CD14-positive monocyte (primary cell): Measurements from ENCODE around the gene PKP3. TPM values are rescaled to one million over a fixed set of nuclear protein-coding genes. Genes with fewer than 3 reads are reported as not detected.

Experiments used
- DNase-seq, 3 donors: peaks; one replicate each; pipeline ENCODE4 v3.0.0-alpha.2; 2011 to 2022
- H2AFZ ChIP-seq: 2 replicates; pipeline ENCODE4 v1.6.0; 2012; ENCODE audit warnings: mild to moderate bottlenecking, low read depth, low read length, inconsistent platforms; ENCODE audit not compliant: insufficient read depth, poor library complexity, severe bottlenecking
- H3K27ac ChIP-seq, 2 donors: 1 replicate in 1 of 2; 2 replicates in 1 of 2; pipeline ENCODE4 v1.5.1; 2012 to 2013; ENCODE audit warnings: low read length in 2 of 2, control low read depth in 1 of 2, inconsistent platforms in 1 of 2, low read depth in 1 of 2, mild to moderate bottlenecking in 1 of 2
- H3K27me3 ChIP-seq, 2 donors: one replicate each; pipeline versions ENCODE4 v1.6.0 to v1.6.1; 2011 to 2013; ENCODE audit warnings: low read length in 2 of 2; ENCODE audit not compliant: control insufficient read depth in 2 of 2, insufficient read depth in 2 of 2
- H3K36me3 ChIP-seq, 2 donors: replicated peaks in 1 of 2; 1 replicate in 1 of 2; 2 replicates in 1 of 2; pipeline versions ENCODE4 v1.5.1 to v1.6.1; 2012 to 2013; ENCODE audit warnings: low read length in 2 of 2, control low read depth in 1 of 2, inconsistent platforms in 1 of 2, mild to moderate bottlenecking in 1 of 2; ENCODE audit not compliant: insufficient read depth in 2 of 2, control insufficient read depth in 1 of 2
- H3K4me1 ChIP-seq, 2 donors: 1 replicate in 1 of 2; 2 replicates in 1 of 2; pipeline versions ENCODE4 v1.5.1 to v1.6.1; 2012 to 2013; ENCODE audit warnings: low read length in 2 of 2, control low read depth in 1 of 2, inconsistent platforms in 1 of 2, mild to moderate bottlenecking in 1 of 2, moderate library complexity in 1 of 2; ENCODE audit not compliant: insufficient read depth in 2 of 2, control insufficient read depth in 1 of 2
- H3K4me2 ChIP-seq: replicated peaks from 2 replicates; pipeline ENCODE3; 2012; ENCODE audit warnings: low read length, moderate library complexity, mild to moderate bottlenecking; ENCODE audit not compliant: poor library complexity, severe bottlenecking; ENCODE audit errors: extremely low read depth
- H3K4me3 ChIP-seq, 3 experiments: fragments of 200-600 bp in 1 of 3; sonication (generic) in 1 of 3; replicated peaks in 1 of 3; 1 replicate in 2 of 3; 2 replicates in 1 of 3; pipeline ENCODE4 v1.5.1; 2011 to 2013; ENCODE audit warnings: low read length in 3 of 3, mild to moderate bottlenecking in 3 of 3, control low read depth in 2 of 3, low read depth in 2 of 3, inconsistent platforms in 1 of 3, moderate library complexity in 1 of 3
- H3K79me2 ChIP-seq: 2 replicates; pipeline ENCODE4 v1.6.0; 2012; ENCODE audit warnings: mild to moderate bottlenecking, control low read depth, inconsistent platforms, low read length, moderate library complexity; ENCODE audit not compliant: insufficient read depth
- H3K9ac ChIP-seq: 2 replicates; pipeline ENCODE4 v1.6.0; 2017; ENCODE audit warnings: low read length, mild to moderate bottlenecking; ENCODE audit not compliant: insufficient read depth, poor library complexity, severe bottlenecking
- H3K9me3 ChIP-seq, 2 donors: replicated peaks in 1 of 2; 1 replicate in 1 of 2; 2 replicates in 1 of 2; pipeline versions ENCODE4 v1.5.1 to v1.6.1; 2012 to 2013; ENCODE audit warnings: low read length in 2 of 2, control low read depth in 1 of 2; ENCODE audit not compliant: control insufficient read depth in 1 of 2, insufficient read depth in 1 of 2
- H4K20me1 ChIP-seq: 2 replicates; pipeline ENCODE4 v1.6.0; 2012; ENCODE audit warnings: mild to moderate bottlenecking, low read length, control low read depth, moderate library complexity; ENCODE audit not compliant: insufficient read depth
- H3K27ac Mint-ChIP-seq, 7 donors: one replicate each; pipeline ENCODE4 v1.8.0; 2020; ENCODE audit warnings: mild to moderate bottlenecking in 7 of 7, mixed read lengths in 7 of 7, moderate library complexity in 6 of 7, inconsistent platforms in 2 of 7
- H3K27me3 Mint-ChIP-seq, 3 donors: one replicate each; pipeline ENCODE4 v1.8.0; 2021 to 2022; ENCODE audit warnings: low read depth in 3 of 3, mild to moderate bottlenecking in 3 of 3, mixed read lengths in 3 of 3, moderate library complexity in 3 of 3, inconsistent platforms in 1 of 3
- H3K36me3 Mint-ChIP-seq, 2 donors: one replicate each; pipeline ENCODE4 v1.8.0; 2020; ENCODE audit warnings: mixed read lengths in 2 of 2, inconsistent platforms in 1 of 2, mild to moderate bottlenecking in 1 of 2
- H3K4me1 Mint-ChIP-seq: one replicate; pipeline ENCODE4 v1.8.0; 2020; ENCODE audit warnings: mild to moderate bottlenecking, mixed read lengths
- H3K4me3 Mint-ChIP-seq, 2 donors: one replicate each; pipeline ENCODE4 v1.8.0; 2020; ENCODE audit warnings: mild to moderate bottlenecking in 2 of 2, mixed read lengths in 2 of 2, moderate library complexity in 1 of 2
- H3K9me3 Mint-ChIP-seq, 7 donors: one replicate each; pipeline ENCODE4 v1.8.0; 2020 to 2022; ENCODE audit warnings: mixed read lengths in 7 of 7, mild to moderate bottlenecking in 6 of 7, moderate library complexity in 6 of 7, inconsistent platforms in 2 of 7
- CTCF ChIP-seq: fragments of 200-600 bp; IDR thresholded peaks from one replicate; pipeline ENCODE4 v1.8.0; 2022; ENCODE audit warnings: antibody characterized with exemption, mild to moderate bottlenecking
- WGBS: methylation state at CpG from one replicate; pipeline ENCODE4 v1.1.5; 2013; ENCODE audit warnings: missing lambda C conversion rate; ENCODE audit not compliant: insufficient coverage; 5-methylcytosine and 5-hydroxymethylcytosine counted together
- intact Hi-C, 2 donors: fragments of 100-400 bp; cut with micrococcal nuclease; formaldehyde crosslinking; loops; one replicate each; pipeline versions ENCODE4 v1.15.0 to v1.15.1; 2023
- polyA plus RNA-seq, 3 donors: library from polyadenylated mRNA; depleted of rRNA in 1 of 3; unstranded in 2 of 3; stranded (reverse) in 1 of 3; fragments of 300-500 nt in 2 of 3; fragments of >200 nt in 1 of 3; fragmentation: Illumina TruSeq in 2 of 3; gene quantifications; 1 replicate in 2 of 3; 2 replicates in 1 of 3; pipeline ENCODE4 v1.2.3, GENCODE V29; 2012 to 2021

PKP3 gene
- polyA plus RNA-seq, 3 donors: not detected

- H3K27ac Mint-ChIP-seq: no peak overlapping the region
- H3K9me3 ChIP-seq: no peaks in the 10 kb centered on the region
- WGBS: no CpG with 5 or more reads among the region's 4 CpGs
- no peaks in the 10 kb centered on the region for H4K20me1 ChIP-seq
- intact Hi-C loops: no loop called here
- no peak overlapping the region for H3K4me3 Mint-ChIP-seq
- no peak overlapping the region for H3K4me2 ChIP-seq
- no peaks in the 10 kb centered on the region for H3K36me3 Mint-ChIP-seq
- H3K27me3 ChIP-seq: peaks cover 0 to 2% of the 10 kb centered on the region in 2 donors
- H3K9ac ChIP-seq: no peak overlapping the region
- no peaks in the 10 kb centered on the region for H3K36me3 ChIP-seq
- H2AFZ ChIP-seq: no peak overlapping the region
- H3K4me1 ChIP-seq: no peaks in the 10 kb centered on the region
- no peak for DNase-seq
- no peak for TF ChIP-seq CTCF
- H3K9me3 Mint-ChIP-seq: peaks cover 7 to 23% (median 12%) of the 10 kb centered on the region in 7 donors
- H3K27me3 Mint-ChIP-seq: peaks cover 10 to 43% (median 26%) of the 10 kb centered on the region in 3 donors
- H3K27ac ChIP-seq: no peak overlapping the region
- no peak overlapping the region for H3K4me3 ChIP-seq
- no peaks in the 10 kb centered on the region for H3K79me2 ChIP-seq
- no peaks in the 10 kb centered on the region for H3K4me1 Mint-ChIP-seq
Observed at GRCh38 chr11:425301-425700, 31.3 kb downstream of the PKP3 start.

- Mint-ChIP-seq H3K27ac (no peak overlapping the region), H3K9me3 (peaks cover 7 to 28% (median 12%) of the 10 kb centered on the region in 7 donors)
- no peaks in the 10 kb centered on the region for H3K36me3 ChIP-seq
Observed at GRCh38 chr11:426851-427250, 32.8 kb downstream of the PKP3 start.

More at GRCh38 chr11:426851-427250, 32.8 kb downstream of the PKP3 start:
- H2AFZ ChIP-seq: no peak overlapping the region
- Mint-ChIP-seq H3K27me3 (peaks cover 10 to 35% (median 21%) of the 10 kb centered on the region in 3 donors), H3K4me1 (no peaks in the 10 kb centered on the region), H3K36me3 (no peaks in the 10 kb centered on the region), H3K4me3 (no peak overlapping the region)
- H3K27me3 ChIP-seq: peaks cover 0 to 2% of the 10 kb centered on the region in 2 donors
- H3K27ac ChIP-seq: no peak overlapping the region
- intact Hi-C loops: no loop called here
- H3K4me1 ChIP-seq: no peaks in the 10 kb centered on the region
- H3K4me3 ChIP-seq: no peak overlapping the region
- no peaks in the 10 kb centered on the region for H4K20me1 ChIP-seq
- no peaks in the 10 kb centered on the region for H3K9me3 ChIP-seq
- H3K9ac ChIP-seq: no peak overlapping the region
- WGBS: 93% methylated on average over 7 of the region's 8 CpGs
- DNase-seq: no peak
- H3K79me2 ChIP-seq: no peaks in the 10 kb centered on the region
- TF ChIP-seq CTCF: no peak
- no peak overlapping the region for H3K4me2 ChIP-seq
